Neuronal stem cell (in vitro differentiated cells): ENCODE measurements around the gene GLUL.
"Not testable (repeated sequence)": the region's sequence is repeated elsewhere in the genome, so short reads cannot be mapped to it uniquely, and the experiment has no call there.

ENCODE experiments used
- DNase-seq: peaks from one replicate; pipeline ENCODE4 v3.0.0-alpha.2; 2013; ENCODE audit warnings: low spot score
- H2AFZ ChIP-seq: one replicate; pipeline ENCODE4 v1.6.1; 2013; ENCODE audit warnings: mild to moderate bottlenecking, low read length, inconsistent platforms
- H2AK5ac ChIP-seq: 2 replicates; pipeline ENCODE4 v1.6.1; 2013; ENCODE audit warnings: low read depth, mild to moderate bottlenecking, inconsistent platforms, low read length, moderate library complexity, mixed read lengths
- H2BK120ac ChIP-seq: 2 replicates; pipeline ENCODE4 v1.6.1; 2013; ENCODE audit warnings: low read depth, mild to moderate bottlenecking, inconsistent platforms, low read length, moderate library complexity, mixed read lengths
- H2BK12ac ChIP-seq: one replicate; pipeline ENCODE4 v1.6.1; 2013; ENCODE audit warnings: low read length, inconsistent platforms
- H2BK15ac ChIP-seq: 2 replicates; pipeline ENCODE4 v1.6.1; 2013; ENCODE audit warnings: mild to moderate bottlenecking, low read length, inconsistent platforms, mixed read lengths
- H2BK5ac ChIP-seq: one replicate; pipeline ENCODE4 v1.6.1; 2013; ENCODE audit warnings: inconsistent platforms, mild to moderate bottlenecking, low read length, moderate library complexity
- H3K14ac ChIP-seq: one replicate; pipeline ENCODE4 v1.6.1; 2013; ENCODE audit warnings: low read length, inconsistent platforms
- H3K18ac ChIP-seq: 2 replicates; pipeline ENCODE4 v1.6.1; 2013; ENCODE audit warnings: low read length, inconsistent platforms
- H3K23ac ChIP-seq: 2 replicates; pipeline ENCODE4 v1.6.1; 2013; ENCODE audit warnings: low read depth, mild to moderate bottlenecking, mixed read lengths, low read length, inconsistent platforms; ENCODE audit not compliant: poor library complexity
- H3K27ac ChIP-seq: replicated peaks from 3 replicates; pipeline ENCODE4 v1.5.1; 2013; ENCODE audit warnings: low read length, inconsistent platforms
- H3K27me3 ChIP-seq, 3 experiments: 2 replicates each; pipeline ENCODE4 v1.6.1; 2013; ENCODE audit warnings: low read length in 3 of 3, mild to moderate bottlenecking in 2 of 3, inconsistent platforms in 1 of 3, low read depth in 1 of 3, mixed read lengths in 1 of 3, moderate library complexity in 1 of 3; ENCODE audit not compliant: control insufficient read depth in 3 of 3, insufficient read depth in 3 of 3
- H3K36me3 ChIP-seq, 2 donors: replicated peaks in 1 of 2; 2 replicates each; pipeline ENCODE4 v1.6.1; 2013; ENCODE audit warnings: low read length in 2 of 2; ENCODE audit not compliant: control insufficient read depth in 2 of 2, insufficient read depth in 2 of 2
- H3K4ac ChIP-seq: 2 replicates; pipeline ENCODE4 v1.6.1; 2013; ENCODE audit warnings: inconsistent platforms, mild to moderate bottlenecking, low read length, moderate library complexity
- H3K4me1 ChIP-seq, 2 donors: 1 replicate in 1 of 2; 2 replicates in 1 of 2; pipeline ENCODE4 v1.6.1; 2013; ENCODE audit warnings: low read length in 2 of 2, low read depth in 1 of 2; ENCODE audit not compliant: control insufficient read depth in 2 of 2, insufficient read depth in 1 of 2
- H3K4me2 ChIP-seq: one replicate; pipeline ENCODE4 v1.6.1; 2013; ENCODE audit warnings: mild to moderate bottlenecking, low read length, inconsistent platforms; ENCODE audit not compliant: insufficient read depth, poor library complexity, severe bottlenecking
- H3K4me3 ChIP-seq, 2 donors: 2 replicates each; pipeline ENCODE4 v1.5.1; 2013; ENCODE audit warnings: low read length in 2 of 2, mild to moderate bottlenecking in 2 of 2, inconsistent platforms in 1 of 2, moderate library complexity in 1 of 2
- H3K79me1 ChIP-seq: one replicate; pipeline ENCODE4 v1.6.1; 2013; ENCODE audit warnings: low read depth, mild to moderate bottlenecking, inconsistent platforms, low read length, moderate library complexity
- H3K9ac ChIP-seq: one replicate; pipeline ENCODE4 v1.6.1; 2013; ENCODE audit warnings: mild to moderate bottlenecking, low read depth, low read length, inconsistent platforms; ENCODE audit not compliant: poor library complexity
- H3K9me3 ChIP-seq, 2 donors: replicated peaks in 1 of 2; 2 replicates each; pipeline versions ENCODE3 to v1.6.1; 2013; ENCODE audit warnings: low read length in 2 of 2, mild to moderate bottlenecking in 2 of 2, inconsistent platforms in 1 of 2, low read depth in 1 of 2, mixed read lengths in 1 of 2, moderate library complexity in 1 of 2; ENCODE audit not compliant: control insufficient read depth in 2 of 2, insufficient read depth in 1 of 2
- H4K8ac ChIP-seq: one replicate; pipeline ENCODE4 v1.6.1; 2013; ENCODE audit warnings: low read depth, mild to moderate bottlenecking, inconsistent platforms, low read length, moderate library complexity
- H4K91ac ChIP-seq: one replicate; pipeline ENCODE4 v1.6.1; 2013; ENCODE audit warnings: low read length, low read depth, mild to moderate bottlenecking, inconsistent platforms; ENCODE audit not compliant: poor library complexity
- WGBS, 2 donors: extraction: QIAGEN DNeasy Blood & Tissue Kit; methylation state at CpG; one replicate each; pipeline ENCODE4 v1.1.7; 2013; ENCODE audit warnings: missing lambda C conversion rate in 2 of 2, mixed read lengths in 1 of 2; ENCODE audit not compliant: insufficient read length in 2 of 2, insufficient replicate concordance in 1 of 2; ENCODE audit errors: extremely low coverage in 2 of 2; 5-methylcytosine and 5-hydroxymethylcytosine counted together

Gene GLUL

DNA sequence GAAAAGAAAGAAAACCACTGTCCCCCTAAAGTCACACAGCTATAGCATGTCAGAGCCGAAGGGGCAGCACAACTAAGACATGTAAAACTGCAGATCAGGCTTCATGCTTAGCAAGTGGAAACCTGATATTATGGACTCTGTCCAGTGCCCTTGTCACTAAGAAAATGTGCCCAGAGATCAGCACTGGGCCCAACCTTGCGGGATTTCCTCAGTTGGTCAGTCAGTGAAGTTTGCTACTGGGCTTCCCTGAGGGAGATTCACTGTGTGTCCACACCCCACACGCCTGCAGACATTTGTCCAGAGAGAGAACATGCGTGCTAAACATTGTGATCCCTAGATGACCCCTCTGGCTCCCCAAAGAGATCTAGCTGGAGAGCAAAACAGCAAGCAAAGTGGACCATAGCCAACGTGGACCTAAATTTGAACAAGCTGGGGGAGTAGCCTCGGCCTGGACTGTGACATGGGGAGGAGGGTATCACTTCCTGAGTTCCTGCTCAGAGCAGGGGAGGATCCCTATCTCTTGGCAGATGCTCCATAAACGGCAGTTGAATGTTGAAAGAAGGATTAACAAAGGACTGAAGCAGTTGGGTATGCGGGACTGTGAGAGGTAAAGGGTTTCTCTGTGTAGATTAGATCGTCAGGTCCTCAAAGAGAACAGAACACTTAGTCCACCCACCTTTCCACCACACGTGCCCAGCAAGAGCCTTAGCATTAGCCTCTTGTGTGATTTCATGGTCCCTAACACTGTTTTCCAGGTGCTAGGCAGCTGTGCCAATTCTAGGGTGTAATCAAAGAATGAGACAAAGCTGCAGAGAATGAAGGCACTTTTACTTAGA is 53.6 kb downstream of the GLUL start:
- no peak for DNase-seq
- H2BK5ac ChIP-seq, result no peak overlapping the region
- no peak overlapping the region for H4K8ac ChIP-seq
- no peak overlapping the region for H3K23ac ChIP-seq
- H3K27me3 ChIP-seq, result peaks cover 0 to 1% (median 0%) of the 10 kb centered on the region in 3 experiments
- no peak overlapping the region for H3K14ac ChIP-seq
- no CpG with 5 or more reads among the region's 10 CpGs for WGBS, 2 donors
- no peaks in the 10 kb centered on the region for H3K36me3 ChIP-seq
- no peak overlapping the region for H3K9ac ChIP-seq
- H2AFZ ChIP-seq, result peak overlapping the region; percentile 65
- no peak overlapping the region for H4K91ac ChIP-seq
- H3K4ac ChIP-seq, result no peak overlapping the region
- H2BK120ac ChIP-seq, result no peak overlapping the region
- no peaks in the 10 kb centered on the region for H3K9me3 ChIP-seq
- H2BK12ac ChIP-seq, result no peak overlapping the region
- no peak overlapping the region for H3K18ac ChIP-seq
- H2AK5ac ChIP-seq, result no peak overlapping the region
- H3K4me2 ChIP-seq, result no peak overlapping the region
- no peaks in the 10 kb centered on the region for H3K79me1 ChIP-seq
- no peak overlapping the region for H3K4me3 ChIP-seq
- no peak overlapping the region for H3K27ac ChIP-seq
- no peak overlapping the region for H2BK15ac ChIP-seq
- H3K4me1 ChIP-seq, result peaks cover 0 to 8% of the 10 kb centered on the region in 2 donors

DNA sequence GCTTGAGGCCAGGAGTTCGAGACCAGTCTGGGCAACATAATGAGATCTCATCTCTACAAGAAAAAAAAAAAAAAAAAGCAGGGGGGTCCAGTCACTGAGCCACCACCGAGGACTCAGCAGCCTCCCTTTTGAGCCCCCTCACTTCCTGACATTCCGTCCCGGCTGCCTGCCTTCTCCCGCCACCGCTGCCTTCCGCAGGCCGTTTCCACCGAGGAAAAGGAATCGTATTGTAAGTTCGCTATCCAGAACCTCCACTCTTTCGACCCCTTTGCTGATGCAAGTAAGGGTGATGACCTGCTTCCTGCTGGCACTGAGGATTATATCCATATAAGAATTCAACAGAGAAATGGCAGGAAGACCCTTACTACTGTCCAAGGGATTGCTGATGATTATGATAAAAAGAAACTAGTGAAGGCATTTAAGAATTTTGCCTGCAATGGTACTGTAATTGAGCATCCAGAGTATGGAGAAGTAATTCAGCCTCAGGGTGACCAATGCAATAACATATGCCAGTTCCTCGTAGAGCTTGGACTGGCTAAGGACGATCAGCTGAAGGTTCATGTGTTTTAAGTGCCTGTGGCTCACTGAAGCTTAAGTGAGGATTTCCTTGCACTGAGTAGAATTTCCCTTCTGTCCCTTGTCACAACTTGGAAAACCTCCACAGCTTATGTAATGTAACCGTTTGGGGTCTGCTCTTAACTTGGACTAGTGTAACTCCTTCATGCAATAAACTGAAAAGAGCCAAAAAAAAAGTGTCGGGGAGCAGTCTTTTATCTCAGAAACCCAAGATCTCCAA is 55.6 kb downstream of the GLUL start:
- no peak overlapping the region for H3K9ac ChIP-seq
- no peak overlapping the region for H3K14ac ChIP-seq
- peaks cover 0 to 1% (median 0%) of the 10 kb centered on the region in 3 experiments for H3K27me3 ChIP-seq
- H4K91ac ChIP-seq, result no peak overlapping the region
- H4K8ac ChIP-seq, result no peak overlapping the region
- no peak overlapping the region for H3K18ac ChIP-seq
- DNase-seq, result no peak
- no peak overlapping the region for H2BK15ac ChIP-seq
- no peak overlapping the region for H3K23ac ChIP-seq
- no peaks in the 10 kb centered on the region for H3K79me1 ChIP-seq
- no peak overlapping the region for H2BK120ac ChIP-seq
- no peak overlapping the region for H3K4ac ChIP-seq
- no peak overlapping the region for H2AFZ ChIP-seq
- no peaks in the 10 kb centered on the region for H3K36me3 ChIP-seq
- H3K4me3 ChIP-seq, result no peak overlapping the region
- peaks cover 0 to 12% of the 10 kb centered on the region in 2 donors for H3K4me1 ChIP-seq
- no CpG with 5 or more reads among the region's 16 CpGs for WGBS, 2 donors
- no peak overlapping the region for H2BK12ac ChIP-seq
- H2BK5ac ChIP-seq, result no peak overlapping the region
- no peak overlapping the region for H3K4me2 ChIP-seq
- H3K9me3 ChIP-seq, result no peaks in the 10 kb centered on the region
- H3K27ac ChIP-seq, result no peak overlapping the region
- H2AK5ac ChIP-seq, result no peak overlapping the region

DNA sequence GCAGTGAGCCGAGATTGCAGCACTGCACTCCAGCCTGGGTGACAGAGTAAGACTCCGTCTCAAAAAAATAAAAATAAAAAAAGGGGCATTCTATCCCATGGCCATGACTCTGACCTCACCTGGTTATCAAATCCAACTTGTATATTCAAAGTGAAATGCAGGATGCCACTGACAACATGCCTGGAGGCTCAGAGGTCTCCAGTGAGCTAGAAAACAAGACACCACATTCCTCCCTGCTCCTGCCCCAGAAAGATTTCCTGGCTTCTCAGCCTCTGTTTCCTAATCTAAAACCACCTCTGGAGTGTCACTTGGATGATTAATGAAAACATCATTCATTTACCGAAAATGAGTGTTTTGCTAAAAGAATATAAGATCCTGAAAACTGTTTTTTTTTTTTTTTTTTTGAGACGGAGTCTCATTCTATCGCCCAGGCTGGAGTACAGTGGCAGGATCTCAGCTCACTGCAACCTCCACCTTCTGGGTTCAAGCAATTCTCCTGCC is 58.5 kb downstream of the GLUL start:
- H2AK5ac ChIP-seq, H3K4me2 ChIP-seq, H4K91ac ChIP-seq, H3K4ac ChIP-seq, H3K18ac ChIP-seq, H3K4me3 ChIP-seq, H3K36me3 ChIP-seq, H3K4me1 ChIP-seq, H3K79me1 ChIP-seq, H4K8ac ChIP-seq, H2BK120ac ChIP-seq, DNase-seq, H3K27me3 ChIP-seq, H2BK15ac ChIP-seq, H3K27ac ChIP-seq, H3K14ac ChIP-seq, H3K9ac ChIP-seq, H3K23ac ChIP-seq, H3K9me3 ChIP-seq, H2BK5ac ChIP-seq, H2AFZ ChIP-seq, H2BK12ac ChIP-seq: not testable (repeated sequence)
- no CpG with 5 or more reads among the region's 5 CpGs for WGBS, 2 donors
